Epithelial cell of proximal tubule (primary cell): ENCODE data around the gene CNOT8. TPM values are rescaled to one million over a fixed set of nuclear protein-coding genes. Genes with fewer than 3 reads are reported as not detected.
"Not testable (repeated sequence)": the region's sequence is repeated elsewhere in the genome, so short reads cannot be mapped to it uniquely, and the experiment has no call there.

Experiments
- DNase-seq: peaks from one replicate; pipeline ENCODE4 v3.0.0-alpha.2; 2011; ENCODE audit warnings: low read depth
- H3K4me3 ChIP-seq: 2 replicates; pipeline ENCODE4 v1.5.1; 2011; ENCODE audit warnings: low read depth, mild to moderate bottlenecking, low read length
- total RNA-seq: library from RNA; depleted of rRNA; stranded (reverse); fragments of >200 nt; gene quantifications from 2 replicates; pipeline ENCODE4 v1.2.3, GENCODE V29; 2015
- TF ChIP-seq, protein P1 (sequence below): conservative IDR thresholded peaks from 2 replicates; pipeline ENCODE4 v1.5.1; 2012; ENCODE audit warnings: low read depth, mild to moderate bottlenecking, low read length

CNOT8 gene
- total RNA-seq, 1 donor from 2014 or later: 74.7 TPM

GRCh38 chr5:154834053-154834452 is 24.4 kb upstream of the CNOT8 start:
- H3K4me3 ChIP-seq: no peak overlapping the region
- TF ChIP-seq, protein P1, sequence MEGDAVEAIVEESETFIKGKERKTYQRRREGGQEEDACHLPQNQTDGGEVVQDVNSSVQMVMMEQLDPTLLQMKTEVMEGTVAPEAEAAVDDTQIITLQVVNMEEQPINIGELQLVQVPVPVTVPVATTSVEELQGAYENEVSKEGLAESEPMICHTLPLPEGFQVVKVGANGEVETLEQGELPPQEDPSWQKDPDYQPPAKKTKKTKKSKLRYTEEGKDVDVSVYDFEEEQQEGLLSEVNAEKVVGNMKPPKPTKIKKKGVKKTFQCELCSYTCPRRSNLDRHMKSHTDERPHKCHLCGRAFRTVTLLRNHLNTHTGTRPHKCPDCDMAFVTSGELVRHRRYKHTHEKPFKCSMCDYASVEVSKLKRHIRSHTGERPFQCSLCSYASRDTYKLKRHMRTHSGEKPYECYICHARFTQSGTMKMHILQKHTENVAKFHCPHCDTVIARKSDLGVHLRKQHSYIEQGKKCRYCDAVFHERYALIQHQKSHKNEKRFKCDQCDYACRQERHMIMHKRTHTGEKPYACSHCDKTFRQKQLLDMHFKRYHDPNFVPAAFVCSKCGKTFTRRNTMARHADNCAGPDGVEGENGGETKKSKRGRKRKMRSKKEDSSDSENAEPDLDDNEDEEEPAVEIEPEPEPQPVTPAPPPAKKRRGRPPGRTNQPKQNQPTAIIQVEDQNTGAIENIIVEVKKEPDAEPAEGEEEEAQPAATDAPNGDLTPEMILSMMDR: no peak
- no peak for DNase-seq

GRCh38 chr5:154835701-154836052 is 22.8 kb upstream of the CNOT8 start:
- not testable (repeated sequence) for H3K4me3 ChIP-seq, DNase-seq

GRCh38 chr5:154836225-154836624 is 22.2 kb upstream of the CNOT8 start:
- TF ChIP-seq, protein P1: no peak
- no peak overlapping the region for H3K4me3 ChIP-seq
- DNase-seq: no peak

DNA sequence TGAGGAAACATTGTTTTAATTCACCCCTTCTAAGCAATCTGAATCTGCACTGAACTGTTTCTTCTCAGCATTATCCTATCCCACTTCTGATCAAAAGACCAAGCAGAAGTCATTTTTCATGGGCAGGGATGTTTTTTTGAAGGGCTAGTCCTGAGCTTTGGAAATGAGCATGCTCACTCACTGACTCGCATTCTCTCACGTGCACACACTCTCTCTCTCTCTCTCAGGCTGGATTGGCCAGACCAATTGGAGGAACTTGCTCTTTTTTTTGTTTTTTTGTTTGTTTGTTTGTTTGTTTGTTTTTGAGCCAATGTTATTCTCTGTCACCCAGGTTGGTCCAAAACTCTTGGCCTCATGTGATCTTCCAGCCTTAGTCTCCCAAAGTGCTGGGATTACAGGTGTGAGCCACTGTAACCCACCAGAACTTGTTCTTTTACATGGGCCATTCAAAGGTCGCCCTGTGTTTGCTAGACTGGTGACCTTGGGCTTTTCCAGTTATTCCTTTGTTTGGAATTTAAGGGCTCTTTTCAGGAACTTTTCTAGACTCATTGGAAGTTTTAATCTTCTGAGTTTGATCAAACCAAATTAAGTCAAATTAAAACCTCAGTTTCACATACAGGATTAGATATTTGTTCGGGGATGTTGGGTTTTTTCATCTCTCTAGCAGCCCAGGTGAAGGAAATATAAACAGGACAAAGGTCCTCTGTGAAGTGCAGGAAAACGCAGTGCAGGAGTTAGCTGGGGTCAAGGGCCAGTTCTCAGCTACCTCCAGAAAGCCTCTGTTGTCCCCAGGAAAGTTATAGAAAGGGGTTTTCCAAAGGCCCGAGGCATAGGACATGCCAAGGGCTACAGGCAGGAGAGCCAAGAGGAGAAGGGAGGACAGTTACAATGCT is 21.2 kb upstream of the CNOT8 start:
- no peak for DNase-seq
- H3K4me3 ChIP-seq: no peak overlapping the region
- TF ChIP-seq, protein P1: no peak

DNA sequence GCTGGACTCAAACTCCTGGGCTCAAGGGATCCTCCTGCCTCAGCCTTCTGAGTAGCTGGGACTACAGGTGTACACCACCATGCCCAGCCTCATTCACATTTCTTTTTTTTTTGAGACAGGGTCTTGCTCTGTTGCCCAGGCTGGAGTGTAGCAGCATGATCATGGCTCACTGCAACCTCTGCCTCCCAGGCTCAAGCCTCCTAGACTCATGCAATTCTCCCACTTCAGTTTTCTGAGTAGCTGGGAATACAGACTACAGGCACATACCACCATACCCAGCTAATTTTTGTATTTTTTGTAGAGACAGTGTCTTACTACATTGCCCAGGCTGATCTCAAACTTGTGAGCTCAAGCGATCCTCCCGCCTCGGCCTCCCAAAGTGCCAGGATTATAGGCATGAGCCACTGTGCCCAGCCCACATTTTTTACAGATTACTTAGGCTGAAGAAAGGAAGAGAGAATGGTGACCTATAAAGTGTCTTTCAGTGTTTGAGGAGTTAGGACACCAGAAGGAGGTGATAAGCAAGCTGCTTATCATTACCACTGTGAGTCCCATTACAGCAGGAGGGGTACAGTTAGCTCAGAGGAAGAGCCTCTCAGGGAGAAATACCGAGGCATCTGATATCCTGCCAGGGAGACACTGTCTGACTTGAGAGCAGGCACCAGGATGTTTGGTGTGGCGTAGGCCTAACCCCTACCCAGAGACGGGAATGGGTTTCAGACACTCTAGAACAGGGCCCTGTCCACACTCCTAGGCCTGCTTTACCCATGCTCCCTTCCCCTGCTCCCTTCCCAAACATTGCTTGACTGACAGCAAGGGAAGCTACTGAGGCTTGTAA is 17.8 kb upstream of the CNOT8 start:
- DNase-seq: no peak
- TF ChIP-seq, protein P1: no peak

GRCh38 chr5:154841273-154841661 is 17.2 kb upstream of the CNOT8 start:
- TF ChIP-seq, protein P1: no peak
- no peak overlapping the region for H3K4me3 ChIP-seq
- DNase-seq: no peak

More for the DNA sequence above, 17.8 kb upstream of the CNOT8 start:
- no peak overlapping the region for H3K4me3 ChIP-seq
